Left renal pelvis (tissue), 4 donors: Measurements from ENCODE around the gene PHF21A. TPM values are rescaled to one million over a fixed set of nuclear protein-coding genes. Genes with fewer than 3 reads are reported as not detected.

ENCODE experiments used
- DNase-seq, 4 donors: peaks; one replicate each; pipeline ENCODE4 v3.0.0-alpha.2; 2013; ENCODE audit warnings: low read depth in 4 of 4, low spot score in 3 of 4
- polyA plus RNA-seq, 4 donors: library from polyadenylated mRNA; unstranded; fragments of 120-200 nt; gene quantifications; one replicate each; pipeline ENCODE4 v1.2.1, GENCODE V29; 2013; ENCODE audit not compliant: insufficient read length in 4 of 4

PHF21A gene
- polyA plus RNA-seq, 4 donors = 44.2 to 57.6 (median 53.2) TPM

GRCh38 chr11:46099963-46100316 lies 21.3 kb downstream of the PHF21A start:
- no peak for DNase-seq

DNA sequence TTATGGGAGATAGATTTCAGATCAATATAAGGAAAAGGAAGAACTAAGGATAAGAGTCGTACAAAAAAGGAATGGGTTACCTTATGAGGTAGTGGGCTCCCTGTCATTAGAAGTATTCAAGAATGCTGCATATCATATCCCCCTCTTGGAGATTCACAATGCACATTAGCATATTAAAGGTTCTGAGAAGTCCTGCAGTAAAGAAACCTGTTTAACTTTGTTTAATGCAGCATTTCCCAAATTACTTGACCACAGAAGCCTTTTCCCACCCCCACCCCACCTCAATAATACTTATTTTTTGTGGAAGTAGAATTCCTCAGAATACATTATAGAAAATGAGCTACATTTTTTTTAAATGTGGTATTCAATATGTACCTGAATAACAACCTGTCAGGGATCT lies 30.9 kb downstream of the PHF21A start:
- no peak for DNase-seq

GRCh38 chr11:46079662-46080061 lies 41.6 kb downstream of the PHF21A start:
- DNase-seq = no peak

DNA sequence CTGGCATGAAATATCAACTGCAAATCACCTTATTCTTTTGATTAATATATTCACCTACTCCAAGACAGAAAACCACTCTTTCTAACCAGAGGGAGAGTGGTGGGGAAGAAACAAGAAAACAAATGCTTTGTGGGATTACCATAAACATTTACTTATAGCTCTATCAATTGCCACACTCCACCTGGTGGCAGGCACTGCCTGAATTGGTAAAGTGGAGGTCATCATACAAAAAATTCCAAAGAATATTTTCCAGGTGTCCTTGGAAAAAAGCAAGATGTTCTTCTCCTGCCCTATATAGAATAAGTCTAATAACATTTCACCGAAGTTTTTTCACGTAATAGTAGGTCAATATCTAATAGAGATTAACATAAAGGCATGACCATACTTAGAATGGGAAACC lies 45.3 kb downstream of the PHF21A start:
- DNase-seq = no peak

DNA sequence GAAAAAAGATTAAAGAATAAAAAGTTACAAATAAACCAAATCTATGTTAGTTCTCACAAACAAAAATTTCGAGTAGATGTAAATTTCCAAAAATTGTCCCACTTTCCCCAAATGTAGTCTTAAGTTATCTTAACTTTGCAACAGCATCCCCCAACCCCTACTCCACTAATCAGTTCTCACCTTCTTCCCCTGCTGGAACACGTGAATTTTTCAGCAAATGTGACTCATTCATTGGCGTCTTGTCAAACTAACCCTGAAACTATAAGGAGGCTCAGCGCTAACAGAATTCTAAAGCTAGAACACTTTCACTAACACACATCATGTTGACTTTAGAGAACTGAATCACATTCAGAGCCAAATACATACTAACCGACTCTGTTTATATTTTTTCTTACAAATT lies 46.1 kb downstream of the PHF21A start:
- DNase-seq = no peak

DNA sequence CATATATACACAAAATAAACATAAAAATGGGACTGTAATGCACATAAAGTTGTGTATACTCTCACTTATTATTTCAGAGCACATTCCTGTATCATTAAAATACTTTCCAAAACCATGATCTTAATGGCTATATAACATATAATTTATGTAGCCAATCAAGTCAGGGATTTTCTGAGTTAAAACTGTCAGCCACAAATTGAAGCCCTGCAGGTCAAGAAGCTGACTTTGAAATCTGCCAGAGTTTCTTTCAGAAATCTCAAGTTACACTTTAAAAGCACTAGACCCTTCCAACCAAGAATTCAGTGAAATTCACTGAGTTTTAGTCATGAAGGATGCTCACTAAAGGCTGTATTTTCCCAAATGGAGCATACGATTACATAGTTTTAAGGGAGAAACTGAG lies 47.6 kb downstream of the PHF21A start:
- no peak for DNase-seq

GRCh38 chr11:46072172-46072964 lies 48.9 kb downstream of the PHF21A start:
- DNase-seq = no peak

GRCh38 chr11:46071091-46071490 lies 50.2 kb downstream of the PHF21A start:
- no peak for DNase-seq

- no peak for DNase-seq
These were observed 51.7 kb downstream of the PHF21A start for GRCh38 chr11:46069595-46069994.

- no peak for DNase-seq
These were observed 54.9 kb downstream of the PHF21A start for GRCh38 chr11:46066335-46066734.

GRCh38 chr11:46065681-46066080 lies 55.6 kb downstream of the PHF21A start:
- DNase-seq = no peak

GRCh38 chr11:46064221-46064620 lies 57.0 kb downstream of the PHF21A start:
- no peak for DNase-seq

GRCh38 chr11:46063138-46063537 lies 58.1 kb downstream of the PHF21A start:
- DNase-seq = no peak

- no peak for DNase-seq
These were observed 61.2 kb downstream of the PHF21A start for GRCh38 chr11:46060013-46060412.

DNA sequence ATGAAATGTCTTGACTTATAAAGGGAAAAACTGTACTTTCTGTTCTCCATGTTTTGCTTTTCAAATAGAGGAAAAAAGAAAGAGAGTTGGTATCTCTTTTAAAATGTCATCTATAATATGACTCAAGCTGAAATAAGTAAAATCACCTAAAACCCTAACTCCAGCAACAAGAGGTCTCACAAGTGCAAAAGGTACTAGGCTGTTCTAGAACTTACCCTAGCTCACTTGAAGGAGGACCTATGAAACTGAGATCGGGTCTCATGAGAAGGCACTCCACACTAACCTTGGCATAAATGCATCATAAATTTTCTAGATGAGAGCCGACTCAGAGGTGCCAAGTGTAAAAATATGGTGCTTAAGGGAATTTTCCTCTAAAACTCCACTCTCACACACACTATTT lies 63.8 kb downstream of the PHF21A start:
- no peak for DNase-seq

- no peak for DNase-seq
These were observed 65.9 kb downstream of the PHF21A start for GRCh38 chr11:46055371-46055770.

GRCh38 chr11:46051102-46051501 lies 70.2 kb downstream of the PHF21A start:
- DNase-seq = no peak

- DNase-seq = no peak
These were observed 70.6 kb downstream of the PHF21A start for GRCh38 chr11:46050662-46051061.

DNA sequence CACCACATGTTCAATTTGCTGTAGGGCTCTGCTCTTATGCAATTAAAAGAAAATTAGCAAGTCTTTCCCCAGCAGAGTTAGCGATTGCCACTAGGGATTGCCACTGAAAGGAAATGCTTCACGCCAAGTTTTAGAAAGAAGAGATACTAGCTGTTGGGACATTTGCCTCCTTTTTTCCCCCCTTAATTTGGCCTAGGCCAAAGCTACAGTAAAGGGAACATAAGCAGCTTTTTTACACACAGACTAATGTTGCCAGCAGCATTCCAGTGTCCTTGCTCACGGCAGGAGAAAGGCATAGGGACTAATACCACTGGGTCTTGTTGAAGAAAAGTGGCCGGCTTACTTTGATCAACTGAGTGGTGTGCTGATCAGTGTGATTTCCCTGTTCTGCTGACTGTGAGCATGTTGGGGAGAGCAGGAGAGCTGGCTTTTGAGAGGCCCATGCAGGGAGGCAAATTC lies 71.2 kb downstream of the PHF21A start:
- peak; percentile 29 to 51 (median 34) for DNase-seq

GRCh38 chr11:46049325-46049897 lies 71.8 kb downstream of the PHF21A start:
- no peak for DNase-seq

DNA sequence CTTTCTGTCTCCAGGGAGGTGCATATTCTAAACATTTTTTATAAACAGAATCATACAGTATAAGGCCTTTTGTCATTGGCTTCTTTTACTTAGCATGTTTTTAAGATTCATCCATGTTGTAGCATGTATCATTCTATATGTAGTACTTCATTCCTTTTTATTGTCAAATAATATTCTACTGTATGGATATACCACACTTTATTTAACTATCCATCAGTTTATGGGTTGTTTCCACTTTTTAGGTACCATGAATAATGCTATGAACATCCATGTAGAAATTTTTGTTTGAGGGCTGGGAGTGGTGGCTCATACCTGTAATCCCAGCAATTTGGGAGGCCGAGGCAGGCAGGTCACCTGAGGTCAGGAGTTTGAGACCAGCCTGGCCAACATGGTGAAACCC lies 73.1 kb downstream of the PHF21A start:
- DNase-seq = no peak

DNA sequence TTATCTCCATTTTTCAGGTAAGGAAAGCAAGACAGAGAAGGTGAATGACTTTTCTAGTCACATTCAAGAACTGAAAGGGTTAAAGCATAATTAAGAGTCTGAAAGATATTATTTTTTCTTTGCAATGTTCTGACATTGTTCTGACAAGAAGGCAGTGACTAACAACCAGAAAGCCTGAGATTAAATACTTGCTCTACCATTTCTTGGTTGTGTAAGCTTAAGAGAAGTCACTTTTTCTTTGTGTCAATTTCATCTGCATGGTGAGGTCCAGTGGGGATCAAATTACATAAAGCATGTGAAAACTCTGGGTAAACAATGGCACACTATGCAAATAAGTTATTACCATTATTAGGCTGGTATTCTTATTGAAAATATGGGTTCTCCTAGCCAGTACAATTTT lies 73.7 kb downstream of the PHF21A start:
- no peak for DNase-seq
